ENCODE data around the gene TPCN2.

TPCN2 gene

GRCh38 chr11:69113226-69113625 is 64.5 kb downstream of the TPCN2 start:
- DNase-seq (ENCODE audit: low read depth): no peak

- no peak for DNase-seq (ENCODE audit: low read depth)
Measured at GRCh38 chr11:69113646-69114340, 65.1 kb downstream of the TPCN2 start.

- DNase-seq (ENCODE audit: low read depth): no peak
Measured at GRCh38 chr11:69114362-69114761, 65.6 kb downstream of the TPCN2 start.

- no peak for DNase-seq (ENCODE audit: low read depth)
Measured at GRCh38 chr11:69114811-69115523, 66.2 kb downstream of the TPCN2 start.

- no peak for DNase-seq (ENCODE audit: low read depth)
Measured at GRCh38 chr11:69115586-69116560, 67.1 kb downstream of the TPCN2 start.

GRCh38 chr11:69116671-69117070 is 67.9 kb downstream of the TPCN2 start:
- DNase-seq (ENCODE audit: low read depth): no peak

GRCh38 chr11:69119190-69119589 is 70.5 kb downstream of the TPCN2 start:
- DNase-seq (ENCODE audit: low read depth): no peak

GRCh38 chr11:69120096-69120875 is 71.6 kb downstream of the TPCN2 start:
- DNase-seq (ENCODE audit: low read depth): no peak

GRCh38 chr11:69121021-69121420 is 72.3 kb downstream of the TPCN2 start:
- no peak for DNase-seq (ENCODE audit: low read depth)

- no peak for DNase-seq (ENCODE audit: low read depth)
Measured at GRCh38 chr11:69121621-69122325, 73.0 kb downstream of the TPCN2 start.

- DNase-seq (ENCODE audit: low read depth): no peak
Measured at GRCh38 chr11:69122326-69122629, 73.5 kb downstream of the TPCN2 start.

- peak; percentile 21 for DNase-seq (ENCODE audit: low read depth)
Measured at GRCh38 chr11:69122630-69123431, 74.1 kb downstream of the TPCN2 start.

GRCh38 chr11:69123593-69124545 is 75.1 kb downstream of the TPCN2 start:
- no peak for DNase-seq (ENCODE audit: low read depth)

- DNase-seq (ENCODE audit: low read depth): no peak
Measured at GRCh38 chr11:69125861-69126260, 77.1 kb downstream of the TPCN2 start.

GRCh38 chr11:69126286-69126685 is 77.6 kb downstream of the TPCN2 start:
- no peak for DNase-seq (ENCODE audit: low read depth)

GRCh38 chr11:69127081-69127850 is 78.5 kb downstream of the TPCN2 start:
- no peak for DNase-seq (ENCODE audit: low read depth)

- no peak for DNase-seq (ENCODE audit: low read depth)
Measured at GRCh38 chr11:69127884-69128283, 79.2 kb downstream of the TPCN2 start.

- DNase-seq (ENCODE audit: low read depth): no peak
Measured at GRCh38 chr11:69129053-69129452, 80.3 kb downstream of the TPCN2 start.

Measured in GM04503 (cell line).